ENCODE results near the gene ABL2.
"Not testable (repeated sequence)": the region's sequence is repeated elsewhere in the genome, so short reads cannot be mapped to it uniquely, and the experiment has no call there.

Gene ABL2

GRCh38 chr1:179229214-179230140 is at the start of gene ABL2:
ABL2 (minus strand) TSS chr1:179229677; CDS start chr1:179229397, 280 bp downstream.
- no peak for FAIRE-seq
- peak; percentile 39 for DNase-seq (ENCODE audit: extremely low spot score, insufficient read length, low read depth)

- FAIRE-seq (no peak), DNase-seq (ENCODE audit: extremely low spot score, insufficient read length, low read depth) (no peak)
Measured at GRCh38 chr1:179278920-179279319, 49.4 kb upstream of the ABL2 start.

- not testable (repeated sequence) for FAIRE-seq; DNase-seq (ENCODE audit: extremely low spot score, insufficient read length, low read depth)
Measured at GRCh38 chr1:179274424-179274823, 44.9 kb upstream of the ABL2 start.

- DNase-seq (ENCODE audit: extremely low spot score, insufficient read length, low read depth) (no peak), FAIRE-seq (no peak)
Measured at GRCh38 chr1:179269071-179269470, 39.6 kb upstream of the ABL2 start.

GRCh38 chr1:179264507-179264906 is 35.0 kb upstream of the ABL2 start:
- FAIRE-seq (no peak), DNase-seq (ENCODE audit: extremely low spot score, insufficient read length, low read depth) (no peak)

GRCh38 chr1:179263121-179263520 is 33.6 kb upstream of the ABL2 start:
- DNase-seq (ENCODE audit: extremely low spot score, insufficient read length, low read depth) (no peak), FAIRE-seq (no peak)

GRCh38 chr1:179262183-179262582 is 32.7 kb upstream of the ABL2 start:
- DNase-seq (ENCODE audit: extremely low spot score, insufficient read length, low read depth): no peak
- no peak for FAIRE-seq

- no peak for DNase-seq (ENCODE audit: extremely low spot score, insufficient read length, low read depth)
- FAIRE-seq: no peak
Measured at GRCh38 chr1:179253286-179253972, 24.0 kb upstream of the ABL2 start.

- no peak for FAIRE-seq
- DNase-seq (ENCODE audit: extremely low spot score, insufficient read length, low read depth): no peak
Measured at GRCh38 chr1:179252606-179253005, 23.1 kb upstream of the ABL2 start.

GRCh38 chr1:179251675-179252074 is 22.2 kb upstream of the ABL2 start:
- FAIRE-seq: no peak
- no peak for DNase-seq (ENCODE audit: extremely low spot score, insufficient read length, low read depth)

- FAIRE-seq (no peak), DNase-seq (ENCODE audit: extremely low spot score, insufficient read length, low read depth) (no peak)
Measured at GRCh38 chr1:179247923-179248322, 18.4 kb upstream of the ABL2 start.

- DNase-seq (ENCODE audit: extremely low spot score, insufficient read length, low read depth); FAIRE-seq: not testable (repeated sequence)
Measured at GRCh38 chr1:179245426-179245825, 15.9 kb upstream of the ABL2 start.

- no peak for FAIRE-seq
Measured at GRCh38 chr1:179241530-179242097, 12.1 kb upstream of the ABL2 start.

GRCh38 chr1:179237222-179237621 is 7.7 kb upstream of the ABL2 start:
- DNase-seq (ENCODE audit: extremely low spot score, insufficient read length, low read depth) (no peak), FAIRE-seq (no peak)

More at GRCh38 chr1:179241530-179242097, 12.1 kb upstream of the ABL2 start:
- no peak for DNase-seq (ENCODE audit: extremely low spot score, insufficient read length, low read depth)

- no peak for FAIRE-seq
Measured at GRCh38 chr1:179234863-179235262, 5.4 kb upstream of the ABL2 start.

GRCh38 chr1:179231923-179232322 is 2.4 kb upstream of the ABL2 start:
- DNase-seq (ENCODE audit: extremely low spot score, insufficient read length, low read depth): no peak
- no peak for FAIRE-seq

More at GRCh38 chr1:179234863-179235262, 5.4 kb upstream of the ABL2 start:
- no peak for DNase-seq (ENCODE audit: extremely low spot score, insufficient read length, low read depth)

- no peak for FAIRE-seq
- no peak for DNase-seq (ENCODE audit: extremely low spot score, insufficient read length, low read depth)
Measured at GRCh38 chr1:179230721-179231120, 1.2 kb upstream of the ABL2 start.

GRCh38 chr1:179230251-179230650 is 774 bp upstream of the ABL2 start:
- DNase-seq (ENCODE audit: extremely low spot score, insufficient read length, low read depth): no peak
- no peak for FAIRE-seq

GRCh38 chr1:179228783-179229213 is 679 bp downstream of the ABL2 start:
- DNase-seq (ENCODE audit: extremely low spot score, insufficient read length, low read depth) (peak; percentile 11), FAIRE-seq (no peak)

GRCh38 chr1:179226738-179227137 is 2.7 kb downstream of the ABL2 start:
- DNase-seq (ENCODE audit: extremely low spot score, insufficient read length, low read depth): no peak

GRCh38 chr1:179224466-179224865 is 5.0 kb downstream of the ABL2 start:
- FAIRE-seq; DNase-seq (ENCODE audit: extremely low spot score, insufficient read length, low read depth): not testable (repeated sequence)

More at GRCh38 chr1:179226738-179227137, 2.7 kb downstream of the ABL2 start:
- FAIRE-seq: no peak
